ENCODE results near the gene ACRV1. TPM values are rescaled to one million over a fixed set of nuclear protein-coding genes. Genes with fewer than 3 reads are reported as not detected.
"Not testable (repeated sequence)": the region's sequence is repeated elsewhere in the genome, so short reads cannot be mapped to it uniquely, and the experiment has no call there.

Gene ACRV1
- not detected for total RNA-seq
- long read RNA-seq = 0 reads

- Histone ChIP-seq H3K9me3 (no peaks in the 10 kb centered on the region), H3K27me3 (ENCODE audit: low read depth) (no peaks in the 10 kb centered on the region), H3K4me1 (no peaks in the 10 kb centered on the region), H3K36me3 (no peaks in the 10 kb centered on the region), H3K27ac (no peak within 1 kb of the TSS), H3K4me3 (no peak within 1 kb of the TSS)
- ATAC-seq (no peak), DNase-seq (no peak)
- intact Hi-C loops (cut with DNase I) = no loop called here
- no peak for TF ChIP-seq CTCF (IDR thresholded peaks at IDR 0.05)
These were observed at the start of gene ACRV1 for GRCh38 chr11:125680747-125681146. Gene ACRV1 (minus strand): TSS chr11:125680847. CDS start chr11:125680780, 67 bp downstream.

- Histone ChIP-seq H3K4me1 (no peaks in the 10 kb centered on the region), H3K27me3 (ENCODE audit: low read depth) (no peaks in the 10 kb centered on the region), H3K4me3 (no peak overlapping the region), H3K9me3 (no peaks in the 10 kb centered on the region), H3K27ac (no peak overlapping the region), H3K36me3 (no peaks in the 10 kb centered on the region)
- no peak for TF ChIP-seq CTCF (IDR thresholded peaks at IDR 0.05)
- DNase-seq (no peak), ATAC-seq (no peak)
- intact Hi-C loops (cut with DNase I) = no loop called here
These were observed 48.3 kb upstream of the ACRV1 start for GRCh38 chr11:125728969-125729368.

GRCh38 chr11:125724125-125724524 lies 43.5 kb upstream of the ACRV1 start:
- Histone ChIP-seq H3K4me3 (no peak overlapping the region), H3K9me3 (no peaks in the 10 kb centered on the region), H3K27ac (no peak overlapping the region), H3K4me1 (no peaks in the 10 kb centered on the region), H3K36me3 (no peaks in the 10 kb centered on the region), H3K27me3 (ENCODE audit: low read depth) (no peaks in the 10 kb centered on the region)
- no peak for TF ChIP-seq CTCF (IDR thresholded peaks at IDR 0.05)
- intact Hi-C loops (cut with DNase I) = no loop called here
- DNase-seq (no peak), ATAC-seq (no peak)

- intact Hi-C loops (cut with DNase I) = no loop called here
- Histone ChIP-seq H3K4me1 (no peaks in the 10 kb centered on the region), H3K36me3 (no peaks in the 10 kb centered on the region), H3K9me3 (no peaks in the 10 kb centered on the region), H3K4me3 (no peak overlapping the region), H3K27me3 (ENCODE audit: low read depth) (no peaks in the 10 kb centered on the region), H3K27ac (no peak overlapping the region)
- ATAC-seq (no peak), DNase-seq (no peak)
- TF ChIP-seq CTCF (IDR thresholded peaks at IDR 0.05) = no peak
These were observed 40.1 kb upstream of the ACRV1 start for GRCh38 chr11:125720781-125721180.

- H3K4me3 ChIP-seq; H3K27ac ChIP-seq; DNase-seq; H3K4me1 ChIP-seq; H3K9me3 ChIP-seq; ATAC-seq; H3K36me3 ChIP-seq; H3K27me3 ChIP-seq (ENCODE audit: low read depth); intact Hi-C loops (cut with DNase I): not testable (repeated sequence)
These were observed 24.0 kb upstream of the ACRV1 start for GRCh38 chr11:125704686-125705085.

GRCh38 chr11:125701858-125702621 lies 21.4 kb upstream of the ACRV1 start:
- no peak for ATAC-seq
- DNase-seq = no peak
- intact Hi-C loops (cut with DNase I) = no loop called here
- Histone ChIP-seq H3K27me3 (ENCODE audit: low read depth) (no peaks in the 10 kb centered on the region), H3K9me3 (no peaks in the 10 kb centered on the region), H3K36me3 (no peaks in the 10 kb centered on the region), H3K4me1 (no peaks in the 10 kb centered on the region), H3K27ac (no peak overlapping the region), H3K4me3 (no peak overlapping the region)
- TF ChIP-seq CTCF (IDR thresholded peaks at IDR 0.05) = no peak
